Liver (tissue), 3 donors: ENCODE measurements around the gene GJD3.

Experiments
- JUND ChIP-seq, 2 donors: IDR thresholded peaks; 2 replicates each; pipeline ENCODE4 v1.6.1; 2016; ENCODE audit warnings: antibody characterized with exemption in 2 of 2
- YY1 ChIP-seq: IDR thresholded peaks from 2 replicates; pipeline ENCODE4 v1.6.1; 2016; ENCODE audit warnings: antibody characterized with exemption, mild to moderate bottlenecking
- TF ChIP-seq, protein P1 (sequence below): fragments of 150-350 bp; IDR thresholded peaks from 2 replicates; pipeline ENCODE4 v1.5.1; 2017; ENCODE audit warnings: improper control_type of control experiment, low read depth, low read length; ENCODE audit not compliant: missing input control
- donor health status: healthy.
- donor health status: healthy.

DNA sequence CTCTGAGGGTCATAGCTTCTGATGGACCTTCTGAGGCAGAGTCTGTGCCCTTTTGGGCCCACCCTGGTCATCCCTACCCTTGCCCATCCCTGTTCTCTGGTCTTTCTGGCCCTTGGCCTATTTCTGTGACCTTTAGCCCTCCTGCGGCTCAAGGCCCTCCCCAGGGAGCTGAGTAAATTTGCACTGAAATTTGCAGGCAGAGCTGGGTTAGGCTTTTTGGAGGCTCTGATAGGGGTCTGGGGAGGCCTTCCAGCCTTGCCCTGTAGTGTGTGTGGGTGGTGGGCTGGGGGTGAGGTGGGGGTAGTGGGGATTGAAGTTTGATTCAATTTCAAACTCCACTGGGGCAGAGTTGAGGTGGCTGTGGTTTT is 37.7 kb downstream of the GJD3 start:
- TF ChIP-seq JUND (IDR thresholded peaks at IDR 0.05) (no peak), YY1 (no peak)
- TF ChIP-seq, protein P1, sequence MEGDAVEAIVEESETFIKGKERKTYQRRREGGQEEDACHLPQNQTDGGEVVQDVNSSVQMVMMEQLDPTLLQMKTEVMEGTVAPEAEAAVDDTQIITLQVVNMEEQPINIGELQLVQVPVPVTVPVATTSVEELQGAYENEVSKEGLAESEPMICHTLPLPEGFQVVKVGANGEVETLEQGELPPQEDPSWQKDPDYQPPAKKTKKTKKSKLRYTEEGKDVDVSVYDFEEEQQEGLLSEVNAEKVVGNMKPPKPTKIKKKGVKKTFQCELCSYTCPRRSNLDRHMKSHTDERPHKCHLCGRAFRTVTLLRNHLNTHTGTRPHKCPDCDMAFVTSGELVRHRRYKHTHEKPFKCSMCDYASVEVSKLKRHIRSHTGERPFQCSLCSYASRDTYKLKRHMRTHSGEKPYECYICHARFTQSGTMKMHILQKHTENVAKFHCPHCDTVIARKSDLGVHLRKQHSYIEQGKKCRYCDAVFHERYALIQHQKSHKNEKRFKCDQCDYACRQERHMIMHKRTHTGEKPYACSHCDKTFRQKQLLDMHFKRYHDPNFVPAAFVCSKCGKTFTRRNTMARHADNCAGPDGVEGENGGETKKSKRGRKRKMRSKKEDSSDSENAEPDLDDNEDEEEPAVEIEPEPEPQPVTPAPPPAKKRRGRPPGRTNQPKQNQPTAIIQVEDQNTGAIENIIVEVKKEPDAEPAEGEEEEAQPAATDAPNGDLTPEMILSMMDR: no peak
